ENCODE measurements around the gene MAPRE2.
"Not testable (repeated sequence)": the region's sequence is repeated elsewhere in the genome, so short reads cannot be mapped to it uniquely, and the experiment has no call there.

The MAPRE2 gene

DNA sequence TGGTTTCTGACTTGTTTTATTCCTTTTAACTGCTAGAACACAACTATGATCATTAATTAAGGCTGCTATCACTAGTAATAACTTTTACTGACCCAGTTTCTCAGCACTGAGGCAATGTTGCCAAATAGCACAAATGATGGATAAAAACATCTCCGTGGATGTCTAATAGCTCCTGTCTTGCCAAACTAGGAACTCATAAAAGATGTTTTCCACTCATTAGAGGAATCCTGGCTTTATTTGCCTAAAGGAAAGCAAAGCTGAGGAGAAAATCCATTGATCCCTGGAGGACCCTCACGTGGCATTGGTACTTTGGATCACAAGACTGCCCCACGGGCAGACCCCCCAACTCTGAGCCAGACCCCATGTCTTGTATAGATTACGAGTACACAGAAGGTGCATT lies 103.5 kb downstream of the MAPRE2 start:
- no peak for DNase-seq
- TF ChIP-seq EZH2 (optimal IDR thresholded peaks at IDR 0.05; ENCODE audit: low read depth, low read length) (no peak), EZH2phosphoT487 (IDR thresholded peaks at IDR 0.05; ENCODE audit: low read length) (no peak)
- TF ChIP-seq, protein P1, sequence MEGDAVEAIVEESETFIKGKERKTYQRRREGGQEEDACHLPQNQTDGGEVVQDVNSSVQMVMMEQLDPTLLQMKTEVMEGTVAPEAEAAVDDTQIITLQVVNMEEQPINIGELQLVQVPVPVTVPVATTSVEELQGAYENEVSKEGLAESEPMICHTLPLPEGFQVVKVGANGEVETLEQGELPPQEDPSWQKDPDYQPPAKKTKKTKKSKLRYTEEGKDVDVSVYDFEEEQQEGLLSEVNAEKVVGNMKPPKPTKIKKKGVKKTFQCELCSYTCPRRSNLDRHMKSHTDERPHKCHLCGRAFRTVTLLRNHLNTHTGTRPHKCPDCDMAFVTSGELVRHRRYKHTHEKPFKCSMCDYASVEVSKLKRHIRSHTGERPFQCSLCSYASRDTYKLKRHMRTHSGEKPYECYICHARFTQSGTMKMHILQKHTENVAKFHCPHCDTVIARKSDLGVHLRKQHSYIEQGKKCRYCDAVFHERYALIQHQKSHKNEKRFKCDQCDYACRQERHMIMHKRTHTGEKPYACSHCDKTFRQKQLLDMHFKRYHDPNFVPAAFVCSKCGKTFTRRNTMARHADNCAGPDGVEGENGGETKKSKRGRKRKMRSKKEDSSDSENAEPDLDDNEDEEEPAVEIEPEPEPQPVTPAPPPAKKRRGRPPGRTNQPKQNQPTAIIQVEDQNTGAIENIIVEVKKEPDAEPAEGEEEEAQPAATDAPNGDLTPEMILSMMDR (IDR thresholded peaks at IDR 0.05; ENCODE audit: low read length) = no peak
- no peaks in the 10 kb centered on the region for H3K27me3 ChIP-seq (replicated peaks; ENCODE audit: insufficient read depth, low read length)
- no peaks in the 10 kb centered on the region for H4K20me1 ChIP-seq (ENCODE audit: insufficient read depth, low read length)
- no peak overlapping the region for H3K4me2 ChIP-seq (ENCODE audit: low read depth, low read length)
- H3K36me3 ChIP-seq (replicated peaks; ENCODE audit: insufficient read depth, low read length) = no peaks in the 10 kb centered on the region
- H3K9me2 ChIP-seq (replicated peaks; ENCODE audit: insufficient read depth, low read length) = no peaks in the 10 kb centered on the region
- no peaks in the 10 kb centered on the region for H3K4me1 ChIP-seq (ENCODE audit: low read length)
- no peaks in the 10 kb centered on the region for H3K9me3 ChIP-seq (replicated peaks; ENCODE audit: insufficient read depth, low read length)
- H3K4me3 ChIP-seq (ENCODE audit: low read length) = no peak overlapping the region
- H3K27ac ChIP-seq (ENCODE audit: low read length) = no peak overlapping the region
- no peak overlapping the region for H3K9ac ChIP-seq (ENCODE audit: low read length)
- no peak overlapping the region for H2AFZ ChIP-seq (ENCODE audit: low read length)
- H3F3A ChIP-seq (ENCODE audit: insufficient read depth, low read length) = no peaks in the 10 kb centered on the region
- H3K79me2 ChIP-seq (ENCODE audit: low read length) = no peaks in the 10 kb centered on the region

DNA sequence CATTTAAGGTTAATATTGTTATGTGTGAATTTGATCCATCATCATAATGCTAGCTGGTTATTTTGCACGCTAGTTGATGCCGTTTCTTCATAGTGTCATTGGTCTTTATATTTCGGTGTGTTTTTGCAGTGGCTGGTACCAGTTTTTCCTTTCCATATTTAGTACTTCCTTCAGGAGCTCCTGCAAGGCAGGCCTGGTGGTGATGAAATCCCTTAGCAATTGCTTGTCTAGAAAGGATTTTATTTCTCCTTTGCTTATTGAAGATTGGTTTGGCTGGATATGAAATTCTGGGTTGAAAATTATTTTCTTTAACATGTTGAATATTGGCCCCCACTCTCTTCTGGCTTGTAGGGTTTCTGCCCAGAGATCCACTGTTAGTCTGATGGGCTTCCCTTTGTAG lies 109.0 kb downstream of the MAPRE2 start:
- not testable (repeated sequence) for H3K27me3 ChIP-seq (replicated peaks; ENCODE audit: insufficient read depth, low read length); H3K9ac ChIP-seq (ENCODE audit: low read length); H4K20me1 ChIP-seq (ENCODE audit: insufficient read depth, low read length); H3K9me2 ChIP-seq (replicated peaks; ENCODE audit: insufficient read depth, low read length); H2AFZ ChIP-seq (ENCODE audit: low read length); H3K9me3 ChIP-seq (replicated peaks; ENCODE audit: insufficient read depth, low read length); H3F3A ChIP-seq (ENCODE audit: insufficient read depth, low read length); H3K27ac ChIP-seq (ENCODE audit: low read length); DNase-seq; H3K4me3 ChIP-seq (ENCODE audit: low read length); H3K79me2 ChIP-seq (ENCODE audit: low read length); H3K36me3 ChIP-seq (replicated peaks; ENCODE audit: insufficient read depth, low read length); H3K4me1 ChIP-seq (ENCODE audit: low read length); H3K4me2 ChIP-seq (ENCODE audit: low read depth, low read length)

GRCh38 chr18:35153609-35154272 lies 112.5 kb downstream of the MAPRE2 start:
- no peak overlapping the region for H3K4me2 ChIP-seq (ENCODE audit: low read depth, low read length)

More at GRCh38 chr18:35153609-35154272, 112.5 kb downstream of the MAPRE2 start:
- Histone ChIP-seq H4K20me1 (ENCODE audit: insufficient read depth, low read length) (no peaks in the 10 kb centered on the region), H2AFZ (ENCODE audit: low read length) (no peak overlapping the region), H3K79me2 (ENCODE audit: low read length) (no peaks in the 10 kb centered on the region), H3K27me3 (replicated peaks; ENCODE audit: insufficient read depth, low read length) (no peaks in the 10 kb centered on the region), H3K9me3 (replicated peaks; ENCODE audit: insufficient read depth, low read length) (no peaks in the 10 kb centered on the region), H3K36me3 (replicated peaks; ENCODE audit: insufficient read depth, low read length) (no peaks in the 10 kb centered on the region), H3K9ac (ENCODE audit: low read length) (no peak overlapping the region), H3F3A (ENCODE audit: insufficient read depth, low read length) (no peaks in the 10 kb centered on the region), H3K9me2 (replicated peaks; ENCODE audit: insufficient read depth, low read length) (no peaks in the 10 kb centered on the region), H3K4me3 (ENCODE audit: low read length) (no peak overlapping the region), H3K27ac (ENCODE audit: low read length) (no peak overlapping the region), H3K4me1 (ENCODE audit: low read length) (no peaks in the 10 kb centered on the region)
- no peak for DNase-seq
- TF ChIP-seq EZH2phosphoT487 (IDR thresholded peaks at IDR 0.05; ENCODE audit: low read length) (no peak), EZH2 (optimal IDR thresholded peaks at IDR 0.05; ENCODE audit: low read depth, low read length) (no peak)
- TF ChIP-seq, protein P1 (IDR thresholded peaks at IDR 0.05; ENCODE audit: low read length) = no peak
